SIG-M5 treated with dmso at 0.1 percent for 504 hours (cell line): ENCODE results near the gene SPTY2D1.
"Not testable (repeated sequence)": the region's sequence is repeated elsewhere in the genome, so short reads cannot be mapped to it uniquely, and the experiment has no call there.

Experiments used
- DNase-seq: peaks from one replicate; lab custom pipeline; 2025; ENCODE audit not compliant: unreplicated experiment; lab: John Stamatoyannopoulos, UW

Gene SPTY2D1

DNA sequence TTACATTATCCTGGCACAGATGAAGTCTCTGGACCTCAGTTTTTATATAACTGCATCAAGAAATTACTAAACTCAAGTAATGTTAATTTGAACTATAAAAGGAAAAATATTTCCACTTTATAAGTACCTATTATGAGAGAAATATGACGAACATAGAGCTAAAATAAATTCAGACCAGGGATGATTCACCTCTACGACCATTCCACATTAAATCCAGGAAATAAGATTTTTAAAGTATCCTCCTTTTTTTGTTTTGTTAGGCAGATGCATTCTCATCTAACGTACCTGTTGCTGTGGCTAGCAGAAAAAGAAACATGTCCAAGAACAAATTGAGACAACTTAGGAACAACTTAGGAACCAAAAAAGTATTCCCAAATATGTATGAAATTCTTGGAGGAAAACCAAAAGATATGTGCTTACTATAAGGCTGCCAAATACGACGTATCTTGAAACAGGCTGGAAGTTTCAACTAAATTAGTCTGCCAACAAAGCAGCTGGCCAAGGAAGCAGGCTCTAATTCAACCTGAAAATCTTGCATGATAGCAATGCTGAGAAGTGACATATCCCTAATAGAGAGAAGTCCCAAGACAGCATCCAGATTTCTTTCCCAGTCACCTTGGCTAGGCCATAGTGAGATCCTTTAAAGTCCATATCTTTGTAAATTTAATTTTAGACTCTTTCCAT is 15.7 kb downstream of the SPTY2D1 start:
- DNase-seq, result no peak

DNA sequence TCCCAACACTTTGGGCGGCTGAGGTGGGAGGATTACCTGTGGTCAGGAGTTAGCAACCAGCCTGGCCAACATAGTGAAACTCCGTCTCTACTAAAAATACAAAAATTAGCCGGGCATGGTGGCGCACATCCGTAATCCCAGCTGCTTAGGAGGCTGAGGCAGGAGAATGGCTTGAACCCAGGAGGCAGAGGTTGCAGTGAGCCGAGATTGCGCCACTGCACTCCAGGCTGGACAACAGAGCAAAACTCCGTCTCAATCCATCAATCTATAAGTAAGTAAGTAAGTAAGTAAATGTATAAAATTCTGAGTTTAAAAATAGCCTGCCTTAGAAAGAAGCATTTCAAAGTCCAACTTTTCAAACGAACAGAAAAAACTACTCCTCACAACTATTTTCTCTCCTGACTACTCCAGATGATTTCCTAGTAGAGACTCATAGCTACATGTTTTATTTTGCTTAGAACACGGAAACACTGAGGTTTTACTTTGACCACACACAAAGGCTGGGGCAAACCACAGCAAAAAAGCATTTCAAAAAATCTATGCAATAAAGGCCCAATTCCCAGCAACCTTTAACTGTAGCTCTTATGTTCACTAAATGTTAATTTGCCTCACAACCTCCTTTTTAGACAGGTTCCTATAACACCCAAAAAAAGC is 16.3 kb downstream of the SPTY2D1 start:
- DNase-seq, result peak; percentile 6

DNA sequence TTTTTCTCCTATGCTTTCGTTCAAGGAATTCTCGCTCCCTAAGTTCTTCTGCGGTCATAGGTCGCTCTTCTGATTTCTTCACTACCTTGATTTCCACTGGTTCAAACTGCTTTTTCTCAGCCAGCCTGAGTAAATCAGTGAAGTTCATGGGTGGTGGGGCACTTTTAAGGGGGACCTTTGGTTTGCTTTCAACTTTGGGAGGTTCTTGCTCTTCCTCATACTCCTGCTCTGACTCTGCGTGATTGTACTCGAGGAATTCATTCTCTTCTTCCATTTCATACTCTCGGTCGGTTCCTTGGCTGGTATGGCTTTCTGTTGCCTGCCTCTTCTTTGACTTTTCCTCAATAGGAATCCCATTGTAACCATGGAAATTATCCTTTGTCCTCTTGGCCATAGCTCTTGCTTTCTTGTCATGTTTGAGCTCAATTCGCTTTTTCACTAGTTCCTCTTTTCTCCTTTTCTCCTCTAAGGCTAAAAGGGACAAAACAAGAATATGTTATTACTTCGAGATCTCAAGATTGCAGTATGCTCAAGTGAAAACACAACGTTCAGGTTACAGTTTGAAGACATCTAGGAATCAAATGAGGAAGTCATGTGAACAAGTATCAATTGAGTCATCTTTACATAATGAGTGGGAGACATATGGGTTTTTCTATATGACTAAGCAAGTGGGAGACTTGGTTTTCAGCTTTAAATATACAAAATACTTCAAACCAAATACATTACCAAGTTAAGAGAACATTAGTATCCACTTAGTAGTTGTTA is 18.3 kb downstream of the SPTY2D1 start:
- peak; percentile 86 for DNase-seq

- DNase-seq, result no peak
Measured at GRCh38 chr11:18614667-18615066, 19.5 kb downstream of the SPTY2D1 start.

DNA sequence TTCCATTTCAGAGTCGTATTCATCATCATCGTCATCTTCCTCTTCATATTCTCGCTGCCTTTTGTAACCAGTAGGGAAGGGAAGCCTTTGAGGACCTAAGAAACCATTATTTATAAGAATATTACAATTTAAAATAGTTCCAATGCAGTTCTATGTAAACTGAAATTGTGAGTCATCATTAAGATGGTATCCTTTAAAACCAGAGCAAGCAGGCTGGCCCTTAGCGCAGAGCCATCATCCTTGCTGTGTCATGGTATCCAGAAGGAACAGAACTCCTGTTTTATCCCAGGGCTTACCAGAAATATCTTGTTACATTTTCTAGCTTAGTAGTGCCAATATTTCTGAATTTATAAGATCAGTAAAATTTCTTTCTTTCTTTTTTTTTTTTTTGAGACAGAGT is 21.7 kb downstream of the SPTY2D1 start:
- DNase-seq, result no peak

DNA sequence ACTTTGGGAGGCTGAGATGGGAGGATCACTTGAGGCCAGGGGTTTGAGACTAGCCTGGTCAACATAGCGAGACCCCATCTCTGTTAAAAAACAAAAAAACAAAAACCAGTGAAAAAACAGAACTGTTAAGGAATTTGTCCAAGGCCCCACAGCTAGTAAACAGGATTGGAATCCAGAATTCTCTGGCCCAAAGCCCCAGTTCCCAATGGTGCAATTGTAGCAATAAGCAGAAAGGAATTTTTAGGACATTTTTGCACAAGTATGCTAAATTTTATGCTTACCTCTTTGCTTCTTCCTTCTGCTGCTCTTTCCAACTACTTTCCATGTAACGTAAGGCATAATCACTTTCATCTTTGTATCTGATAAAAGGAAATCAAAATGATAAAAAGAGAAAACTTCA is 22.9 kb downstream of the SPTY2D1 start:
- no peak for DNase-seq

DNA sequence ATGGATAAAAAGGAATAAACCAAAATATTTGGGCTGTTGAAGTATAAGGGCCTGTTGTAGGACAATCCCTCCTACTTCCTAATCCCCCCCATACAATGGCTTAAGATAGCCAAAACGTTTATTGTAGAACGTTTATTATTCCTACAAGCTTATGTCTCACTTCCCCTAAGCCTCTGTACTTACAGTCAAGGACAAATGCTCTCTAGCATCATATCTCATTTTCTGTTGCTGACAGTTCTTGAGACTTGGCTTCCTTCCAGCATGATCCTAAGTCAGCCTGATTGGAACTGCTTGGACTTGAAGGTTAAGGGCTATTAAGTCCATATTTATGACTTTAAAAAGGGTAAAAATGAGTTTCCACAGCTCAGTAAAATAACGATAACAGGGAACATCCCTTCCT is 25.8 kb downstream of the SPTY2D1 start:
- no peak for DNase-seq

DNA sequence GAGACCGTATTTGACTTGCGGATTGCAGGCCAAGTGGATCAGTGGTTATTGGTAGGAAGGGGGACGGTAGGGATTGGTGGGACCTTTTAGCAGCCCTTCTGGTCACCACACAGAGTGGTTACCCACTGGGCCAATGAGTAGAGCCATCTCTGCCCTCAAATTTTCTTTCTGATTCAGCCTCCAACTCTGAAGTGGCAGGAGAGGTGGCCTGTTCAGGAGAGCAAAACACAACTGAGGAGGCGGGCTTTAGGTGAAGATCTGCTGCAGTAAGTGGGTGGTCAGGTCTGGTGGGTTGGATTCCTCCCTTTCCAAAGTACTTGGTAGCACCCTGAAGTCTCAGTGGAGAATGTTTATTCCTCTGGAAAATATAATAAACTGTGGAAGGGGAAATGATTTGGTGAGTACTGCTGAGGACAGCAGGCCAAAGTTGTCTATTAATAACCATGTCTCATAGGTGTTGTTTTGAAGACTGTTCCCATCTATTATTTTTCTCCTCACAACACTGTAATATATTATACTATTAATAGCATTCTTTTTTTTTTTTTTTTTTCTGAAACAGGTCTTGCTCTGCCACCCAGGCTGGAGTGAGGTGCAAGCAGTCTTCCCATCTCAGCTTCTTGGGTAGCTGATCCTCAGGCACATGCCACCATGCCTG is 33.1 kb downstream of the SPTY2D1 start:
- no peak for DNase-seq

DNA sequence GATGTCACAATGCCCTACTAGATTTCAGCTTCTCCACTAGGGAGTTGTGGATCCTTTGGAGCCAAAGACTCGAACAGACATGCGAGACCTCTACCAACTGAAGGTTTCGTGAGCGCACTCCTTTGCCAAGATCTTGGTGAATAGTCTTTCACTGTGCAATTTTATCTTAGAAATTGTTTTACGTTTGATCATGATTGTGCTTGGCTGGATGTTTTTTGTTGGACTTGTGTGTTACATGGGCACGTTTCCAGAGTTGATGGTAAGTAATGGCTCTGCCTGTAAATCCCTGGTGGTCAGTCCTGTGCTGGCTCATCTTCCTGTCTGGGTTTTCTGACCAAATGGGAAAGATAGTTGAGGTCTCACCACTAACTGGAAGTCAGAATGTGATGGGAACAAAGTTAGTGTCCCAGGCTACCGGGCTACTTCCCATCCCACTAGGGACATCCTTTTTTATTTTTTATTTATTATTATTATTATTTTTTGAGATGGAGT is 34.4 kb downstream of the SPTY2D1 start, which contains the start of gene MISFA:
Gene MISFA, plus strand, starts transcription at position 51 of the 492 bp plus-strand sequence. Its CDS starts 140 bp downstream, at position 191.
- DNase-seq, result no peak

- DNase-seq, result no peak
Measured at GRCh38 chr11:18594999-18595749, 39.0 kb downstream of the SPTY2D1 start.

GRCh38 chr11:18594088-18594487 is 40.1 kb downstream of the SPTY2D1 start:
- DNase-seq, result not testable (repeated sequence)

- DNase-seq, result no peak
Measured at GRCh38 chr11:18590571-18590970, 43.6 kb downstream of the SPTY2D1 start.

DNA sequence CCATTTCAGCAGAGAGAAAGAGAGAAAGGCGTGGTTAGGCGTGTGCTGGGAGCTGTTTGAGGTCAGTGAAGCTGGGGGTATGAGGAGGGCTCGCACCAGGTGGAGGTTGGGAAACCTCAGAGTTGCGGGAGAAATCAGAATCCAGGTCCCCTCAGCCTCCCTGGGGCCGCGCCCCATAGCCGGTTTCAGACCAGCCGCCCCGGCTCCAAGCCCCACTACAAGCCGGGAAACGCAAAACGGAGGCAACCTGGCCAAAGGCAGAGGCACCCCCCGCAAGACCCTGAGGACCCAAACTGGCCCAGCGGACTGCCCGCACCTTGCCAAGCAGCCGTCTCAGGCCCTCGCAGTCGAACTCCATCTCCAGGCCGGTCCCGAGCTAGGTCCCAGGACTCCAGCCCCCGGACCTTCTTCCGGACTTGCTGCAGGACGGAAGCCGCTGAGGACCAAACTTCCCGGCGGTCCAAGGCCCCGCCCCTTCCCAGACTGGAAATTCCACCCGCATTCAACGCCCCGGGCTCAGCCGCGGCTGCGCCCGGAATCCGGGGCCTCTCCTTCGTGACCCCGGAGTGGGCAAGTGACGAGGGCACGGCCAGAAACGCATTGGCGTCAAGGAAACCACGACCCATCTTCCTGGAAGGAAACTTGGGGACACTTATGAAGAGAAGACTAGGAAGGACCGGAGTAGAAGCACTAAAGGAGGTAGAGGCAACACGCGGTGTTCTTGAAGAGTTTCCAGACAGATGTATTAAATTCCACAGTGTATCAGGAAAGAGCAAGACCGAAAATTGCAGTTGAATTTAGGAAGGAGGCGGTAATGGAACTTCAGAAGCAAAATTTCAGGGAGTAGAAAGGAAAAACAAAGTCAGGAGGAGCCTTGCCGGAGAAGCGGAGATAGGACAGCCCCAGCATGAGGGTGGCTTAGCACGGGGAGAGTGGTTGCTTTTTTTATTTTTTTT is 45.6 kb downstream of the SPTY2D1 start, which contains the start of gene UEVLD:
Gene UEVLD, minus strand, starts transcription at position 438 of the 956 bp plus-strand sequence. Its CDS starts 80 bp downstream, at position 358.
- peak; percentile 74 for DNase-seq

- DNase-seq, result no peak
Measured at GRCh38 chr11:18581825-18582224, 52.3 kb downstream of the SPTY2D1 start.

GRCh38 chr11:18580113-18580766 is 53.9 kb downstream of the SPTY2D1 start:
- no peak for DNase-seq

DNA sequence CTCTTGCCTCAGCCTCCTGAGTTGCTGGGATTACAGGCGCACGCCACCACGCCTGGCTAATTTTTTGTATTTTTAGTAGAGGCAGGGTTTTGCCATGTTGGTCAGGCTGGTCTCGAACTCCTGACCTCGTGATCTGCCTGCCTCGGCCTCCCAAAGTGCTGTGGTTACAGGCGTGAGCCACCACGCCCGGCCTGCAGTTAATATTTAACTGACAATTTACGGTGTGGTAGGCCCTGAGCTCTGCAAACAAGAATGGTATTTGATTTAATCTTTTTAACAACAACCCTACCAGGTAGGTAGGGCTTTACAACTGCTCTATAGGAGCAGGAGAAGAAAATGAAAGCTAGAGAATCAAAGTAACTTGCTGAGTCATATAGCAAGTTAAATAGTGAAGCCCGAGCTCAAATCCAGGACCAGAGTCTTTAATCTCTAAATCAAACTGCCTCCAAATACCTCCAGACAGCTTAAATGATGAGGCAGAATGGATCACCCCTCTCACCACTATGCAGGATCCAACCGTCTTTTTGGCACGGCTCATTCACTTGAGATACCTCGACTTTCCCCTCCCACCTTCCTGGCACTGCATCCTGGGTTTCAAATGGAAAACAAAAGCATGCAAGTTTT is 55.1 kb downstream of the SPTY2D1 start:
- peak; percentile 17 for DNase-seq

GRCh38 chr11:18575361-18575760 is 58.8 kb downstream of the SPTY2D1 start:
- DNase-seq, result no peak

GRCh38 chr11:18567081-18567480 is 67.1 kb downstream of the SPTY2D1 start:
- no peak for DNase-seq
